GM12872 (cell line): ENCODE results near the gene SLC25A13.

Source experiments
- CTCF ChIP-seq: IDR thresholded peaks from 3 replicates; pipeline ENCODE4 v1.5.1; 2011; ENCODE audit warnings: low read depth, mild to moderate bottlenecking, low read length, moderate library complexity; ENCODE audit not compliant: insufficient read depth

The SLC25A13 gene

GRCh38 chr7:96174812-96175211 is 147.1 kb downstream of the SLC25A13 start:
- no peak for TF ChIP-seq CTCF

GRCh38 chr7:96173781-96174180 is 148.1 kb downstream of the SLC25A13 start:
- no peak for TF ChIP-seq CTCF

GRCh38 chr7:96169439-96169838 is 152.5 kb downstream of the SLC25A13 start:
- no peak for TF ChIP-seq CTCF

GRCh38 chr7:96167424-96167823 is 154.5 kb downstream of the SLC25A13 start:
- TF ChIP-seq CTCF: no peak

GRCh38 chr7:96161897-96162296 is 160.0 kb downstream of the SLC25A13 start:
- TF ChIP-seq CTCF: no peak

GRCh38 chr7:96157856-96158255 is 164.0 kb downstream of the SLC25A13 start:
- no peak for TF ChIP-seq CTCF

GRCh38 chr7:96152706-96153105 is 169.2 kb downstream of the SLC25A13 start:
- no peak for TF ChIP-seq CTCF

- TF ChIP-seq CTCF: no peak
Measured at GRCh38 chr7:96151889-96152288, 170.0 kb downstream of the SLC25A13 start.
